Panc1 (cell line): ENCODE results near the gene GTPBP1. TPM values are rescaled to one million over a fixed set of nuclear protein-coding genes. Genes with fewer than 3 reads are reported as not detected.

ENCODE experiments used
- ATAC-seq: fragments of 200-7000 bp; cut with Tn5 transposase; 2 replicates; pipeline ENCODE4 v1.9.1; 2020; ENCODE audit warnings: mild to moderate bottlenecking, moderate library complexity
- BruUV-seq: library from RNA; stranded (reverse); fragments of 400-500 nt; replicated peaks from 2 replicates; lab custom pipeline; 2021; lab: Mats Ljungman, UMichigan
- CTCF ChIA-PET: fragments of 300-600 bp; sonication (Branson Sonifier 250); formaldehyde crosslinking; loops from one replicate; lab custom pipeline; 2022; ENCODE audit warnings: antibody characterized with exemption; lab: Charles Lee
- POLR2A ChIA-PET: fragments of 300-600 bp; sonication (Branson Sonifier 250); formaldehyde crosslinking; loops from one replicate; lab custom pipeline; 2022; ENCODE audit warnings: antibody characterized with exemption; lab: Charles Lee
- DNase-seq: peaks from one replicate; pipeline ENCODE4 v3.0.0-alpha.2; 2010; ENCODE audit warnings: low read depth, low spot score
- H3K27ac ChIP-seq: 2 replicates; pipeline ENCODE4 v1.5.1; 2011; ENCODE audit warnings: mild to moderate bottlenecking, low read length, inconsistent platforms
- H3K27me3 ChIP-seq: fragments of 200-500 bp; sonication (Bioruptor generic); 2 replicates; pipeline ENCODE4 v1.6.0; 2014; ENCODE audit warnings: low read length, inconsistent platforms; ENCODE audit not compliant: control insufficient read depth, insufficient read depth
- H3K36me3 ChIP-seq: fragments of 200-500 bp; sonication (Bioruptor generic); 2 replicates; pipeline ENCODE4 v1.5.1; 2014; ENCODE audit warnings: inconsistent platforms, mild to moderate bottlenecking, low read length, moderate library complexity; ENCODE audit not compliant: control insufficient read depth, insufficient read depth
- H3K4me1 ChIP-seq: 2 replicates; pipeline ENCODE4 v1.5.1; 2011; ENCODE audit warnings: inconsistent platforms, mild to moderate bottlenecking, low read length, moderate library complexity; ENCODE audit not compliant: control insufficient read depth, insufficient read depth
- H3K4me3 ChIP-seq, 2 experiments: 2 replicates each; pipeline ENCODE4 v1.5.1; 2011 to 2012; ENCODE audit warnings: low read depth in 2 of 2, low read length in 2 of 2, mild to moderate bottlenecking in 2 of 2, inconsistent platforms in 1 of 2, moderate library complexity in 1 of 2
- H3K9me3 ChIP-seq: fragments of 200-500 bp; sonication (Bioruptor generic); 2 replicates; pipeline ENCODE4 v1.5.1; 2014; ENCODE audit warnings: low read depth, mild to moderate bottlenecking, inconsistent platforms, low read length, moderate library complexity; ENCODE audit not compliant: control insufficient read depth, insufficient read depth
- POLR2AphosphoS5 ChIP-seq: IDR thresholded peaks from 2 replicates; pipeline ENCODE4 v1.6.1; 2012; ENCODE audit warnings: mild to moderate bottlenecking, low read depth, low read length, moderate library complexity
- SIN3A ChIP-seq: IDR thresholded peaks from 2 replicates; pipeline ENCODE4 v1.6.1; 2012; ENCODE audit warnings: low read depth, mild to moderate bottlenecking, low read length, moderate library complexity, borderline replicate concordance; ENCODE audit not compliant: insufficient read depth
- TCF7L2 ChIP-seq: IDR thresholded peaks from 2 replicates; pipeline ENCODE4 v1.6.1; 2011; ENCODE audit warnings: mild to moderate bottlenecking, low read depth, low read length, inconsistent platforms
- in situ Hi-C: cut with HindIII; loops from 2 replicates; pipeline ENCODE4 v1.10.0; 2016; ENCODE audit warnings: low sequenced_read_pairs, low pct_unique_long_range_greater_than_20kb
- intact Hi-C: fragments of 100-400 bp; cut with micrococcal nuclease; formaldehyde crosslinking; loops from one replicate; pipeline ENCODE4 v1.10.0; 2022; ENCODE audit not compliant: unreplicated experiment
- total RNA-seq: library from RNA; stranded (reverse); gene quantifications from one replicate; pipeline ENCODE4 v1.2.1, GENCODE V29; 2021; ENCODE audit not compliant: unreplicated experiment
- TF ChIP-seq, protein P1 (sequence below): fragments of 450-650 bp; IDR thresholded peaks from 2 replicates; pipeline ENCODE4 v1.5.1; 2017; ENCODE audit warnings: mild to moderate bottlenecking
- TF ChIP-seq, protein P2 (sequence below), 2 experiments: IDR thresholded peaks; 2 replicates each; pipeline ENCODE4 v1.6.1; 2011 to 2012; ENCODE audit warnings: low read depth in 2 of 2, control low read depth in 1 of 2, low read length in 1 of 2, mild to moderate bottlenecking in 1 of 2, moderate library complexity in 1 of 2; ENCODE audit not compliant: insufficient read depth in 1 of 2

Gene GTPBP1
- total RNA-seq, 1 experiment from 2014 or later, result 25.5 TPM

DNA sequence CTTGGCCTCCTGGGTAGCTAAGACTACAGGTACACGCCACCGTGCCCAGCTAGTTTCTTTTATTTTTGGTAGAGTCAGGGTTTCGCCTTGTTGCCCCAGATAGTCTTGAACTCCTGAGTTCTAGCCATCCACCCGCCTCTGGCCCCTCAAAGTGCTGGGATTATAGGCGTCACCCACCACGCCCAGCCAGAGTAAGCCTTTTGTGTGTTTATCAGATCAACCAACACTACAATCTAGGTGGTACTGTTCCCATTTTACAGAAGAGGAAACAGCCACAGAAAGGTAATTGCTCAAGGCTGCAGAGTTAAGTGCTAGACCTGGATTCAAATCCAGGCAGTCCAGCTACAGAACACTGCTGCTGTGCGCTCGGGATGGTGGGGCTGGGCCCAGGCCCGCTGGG lies 20.8 kb upstream of the GTPBP1 start:
- H3K36me3 ChIP-seq, result peaks cover 13% of the 10 kb centered on the region
- no peak overlapping the region for H3K4me3 ChIP-seq
- intact Hi-C loops (no loop called here), in situ Hi-C loops (no loop called here)
- no peak for TF ChIP-seq SIN3A
- TF ChIP-seq, protein P1, sequence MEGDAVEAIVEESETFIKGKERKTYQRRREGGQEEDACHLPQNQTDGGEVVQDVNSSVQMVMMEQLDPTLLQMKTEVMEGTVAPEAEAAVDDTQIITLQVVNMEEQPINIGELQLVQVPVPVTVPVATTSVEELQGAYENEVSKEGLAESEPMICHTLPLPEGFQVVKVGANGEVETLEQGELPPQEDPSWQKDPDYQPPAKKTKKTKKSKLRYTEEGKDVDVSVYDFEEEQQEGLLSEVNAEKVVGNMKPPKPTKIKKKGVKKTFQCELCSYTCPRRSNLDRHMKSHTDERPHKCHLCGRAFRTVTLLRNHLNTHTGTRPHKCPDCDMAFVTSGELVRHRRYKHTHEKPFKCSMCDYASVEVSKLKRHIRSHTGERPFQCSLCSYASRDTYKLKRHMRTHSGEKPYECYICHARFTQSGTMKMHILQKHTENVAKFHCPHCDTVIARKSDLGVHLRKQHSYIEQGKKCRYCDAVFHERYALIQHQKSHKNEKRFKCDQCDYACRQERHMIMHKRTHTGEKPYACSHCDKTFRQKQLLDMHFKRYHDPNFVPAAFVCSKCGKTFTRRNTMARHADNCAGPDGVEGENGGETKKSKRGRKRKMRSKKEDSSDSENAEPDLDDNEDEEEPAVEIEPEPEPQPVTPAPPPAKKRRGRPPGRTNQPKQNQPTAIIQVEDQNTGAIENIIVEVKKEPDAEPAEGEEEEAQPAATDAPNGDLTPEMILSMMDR, result no peak
- TF ChIP-seq POLR2AphosphoS5, result no peak
- peaks cover 3% of the 10 kb centered on the region; the same call in 1 of the 2 replicates for H3K9me3 ChIP-seq
- CTCF ChIA-PET, result no interaction called here
- no peaks in the 10 kb centered on the region for H3K4me1 ChIP-seq
- H3K27ac ChIP-seq, result no peak overlapping the region
- ATAC-seq, result no peak
- DNase-seq, result no peak
- BruUV-seq, result no TSS peak
- POLR2A ChIA-PET, result no interaction called here
- no peaks in the 10 kb centered on the region for H3K27me3 ChIP-seq

DNA sequence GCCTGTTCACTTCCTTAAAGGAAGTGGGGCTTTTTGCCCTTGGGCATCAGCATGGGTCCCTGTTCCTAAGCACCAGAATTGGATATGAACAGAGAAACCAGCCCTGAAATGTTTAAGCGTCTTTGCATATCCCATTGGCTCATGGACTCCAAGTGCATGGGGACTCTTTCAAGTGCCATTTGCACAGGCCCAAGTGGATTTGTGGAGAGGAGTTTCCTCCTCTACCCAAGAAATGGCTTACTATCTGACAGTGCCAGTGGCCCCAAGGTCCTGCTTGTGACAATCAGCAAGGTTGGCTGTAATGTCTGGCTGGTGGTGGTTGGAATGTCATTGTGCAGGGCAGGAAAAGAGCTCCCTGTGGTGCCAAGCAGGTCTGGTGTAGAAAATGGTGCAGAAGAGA lies 20.0 kb upstream of the GTPBP1 start:
- DNase-seq (no peak), ATAC-seq (no peak)
- peaks cover 13% of the 10 kb centered on the region for H3K36me3 ChIP-seq
- ChIA-PET POLR2A (no interaction called here), CTCF (no interaction called here)
- peaks cover 3% of the 10 kb centered on the region; the same call in 1 of the 2 replicates for H3K9me3 ChIP-seq
- in situ Hi-C loops, result no loop called here
- no peak for TF ChIP-seq TCF7L2
- no peak for TF ChIP-seq POLR2AphosphoS5
- TF ChIP-seq, protein P1, result no peak
- TF ChIP-seq, protein P2, sequence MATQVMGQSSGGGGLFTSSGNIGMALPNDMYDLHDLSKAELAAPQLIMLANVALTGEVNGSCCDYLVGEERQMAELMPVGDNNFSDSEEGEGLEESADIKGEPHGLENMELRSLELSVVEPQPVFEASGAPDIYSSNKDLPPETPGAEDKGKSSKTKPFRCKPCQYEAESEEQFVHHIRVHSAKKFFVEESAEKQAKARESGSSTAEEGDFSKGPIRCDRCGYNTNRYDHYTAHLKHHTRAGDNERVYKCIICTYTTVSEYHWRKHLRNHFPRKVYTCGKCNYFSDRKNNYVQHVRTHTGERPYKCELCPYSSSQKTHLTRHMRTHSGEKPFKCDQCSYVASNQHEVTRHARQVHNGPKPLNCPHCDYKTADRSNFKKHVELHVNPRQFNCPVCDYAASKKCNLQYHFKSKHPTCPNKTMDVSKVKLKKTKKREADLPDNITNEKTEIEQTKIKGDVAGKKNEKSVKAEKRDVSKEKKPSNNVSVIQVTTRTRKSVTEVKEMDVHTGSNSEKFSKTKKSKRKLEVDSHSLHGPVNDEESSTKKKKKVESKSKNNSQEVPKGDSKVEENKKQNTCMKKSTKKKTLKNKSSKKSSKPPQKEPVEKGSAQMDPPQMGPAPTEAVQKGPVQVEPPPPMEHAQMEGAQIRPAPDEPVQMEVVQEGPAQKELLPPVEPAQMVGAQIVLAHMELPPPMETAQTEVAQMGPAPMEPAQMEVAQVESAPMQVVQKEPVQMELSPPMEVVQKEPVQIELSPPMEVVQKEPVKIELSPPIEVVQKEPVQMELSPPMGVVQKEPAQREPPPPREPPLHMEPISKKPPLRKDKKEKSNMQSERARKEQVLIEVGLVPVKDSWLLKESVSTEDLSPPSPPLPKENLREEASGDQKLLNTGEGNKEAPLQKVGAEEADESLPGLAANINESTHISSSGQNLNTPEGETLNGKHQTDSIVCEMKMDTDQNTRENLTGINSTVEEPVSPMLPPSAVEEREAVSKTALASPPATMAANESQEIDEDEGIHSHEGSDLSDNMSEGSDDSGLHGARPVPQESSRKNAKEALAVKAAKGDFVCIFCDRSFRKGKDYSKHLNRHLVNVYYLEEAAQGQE (IDR thresholded peaks at IDR 0.05; ENCODE audit: insufficient read depth in 1 of 2, low read depth in 2 of 2, low read length in 1 of 2), result no peak
- TF ChIP-seq SIN3A, result no peak
- no peak overlapping the region for H3K27ac ChIP-seq
- H3K4me3 ChIP-seq, result no peak overlapping the region
- intact Hi-C loops, result no loop called here
- no peaks in the 10 kb centered on the region for H3K4me1 ChIP-seq
- no TSS peak for BruUV-seq
- H3K27me3 ChIP-seq, result no peaks in the 10 kb centered on the region
